Measurements from ENCODE around the gene LRRC4C.

LRRC4C gene

GRCh38 chr11:41254966-41255365 is 204.5 kb downstream of the LRRC4C start:
- TF ChIP-seq, protein P1, sequence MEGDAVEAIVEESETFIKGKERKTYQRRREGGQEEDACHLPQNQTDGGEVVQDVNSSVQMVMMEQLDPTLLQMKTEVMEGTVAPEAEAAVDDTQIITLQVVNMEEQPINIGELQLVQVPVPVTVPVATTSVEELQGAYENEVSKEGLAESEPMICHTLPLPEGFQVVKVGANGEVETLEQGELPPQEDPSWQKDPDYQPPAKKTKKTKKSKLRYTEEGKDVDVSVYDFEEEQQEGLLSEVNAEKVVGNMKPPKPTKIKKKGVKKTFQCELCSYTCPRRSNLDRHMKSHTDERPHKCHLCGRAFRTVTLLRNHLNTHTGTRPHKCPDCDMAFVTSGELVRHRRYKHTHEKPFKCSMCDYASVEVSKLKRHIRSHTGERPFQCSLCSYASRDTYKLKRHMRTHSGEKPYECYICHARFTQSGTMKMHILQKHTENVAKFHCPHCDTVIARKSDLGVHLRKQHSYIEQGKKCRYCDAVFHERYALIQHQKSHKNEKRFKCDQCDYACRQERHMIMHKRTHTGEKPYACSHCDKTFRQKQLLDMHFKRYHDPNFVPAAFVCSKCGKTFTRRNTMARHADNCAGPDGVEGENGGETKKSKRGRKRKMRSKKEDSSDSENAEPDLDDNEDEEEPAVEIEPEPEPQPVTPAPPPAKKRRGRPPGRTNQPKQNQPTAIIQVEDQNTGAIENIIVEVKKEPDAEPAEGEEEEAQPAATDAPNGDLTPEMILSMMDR (IDR thresholded peaks at IDR 0.05): no peak

GRCh38 chr11:41250408-41250935 is 209.0 kb downstream of the LRRC4C start:
- TF ChIP-seq, protein P1 (IDR thresholded peaks at IDR 0.05): no peak

- TF ChIP-seq, protein P1 (IDR thresholded peaks at IDR 0.05): no peak
These were observed 211.8 kb downstream of the LRRC4C start for GRCh38 chr11:41247621-41248020.

DNA sequence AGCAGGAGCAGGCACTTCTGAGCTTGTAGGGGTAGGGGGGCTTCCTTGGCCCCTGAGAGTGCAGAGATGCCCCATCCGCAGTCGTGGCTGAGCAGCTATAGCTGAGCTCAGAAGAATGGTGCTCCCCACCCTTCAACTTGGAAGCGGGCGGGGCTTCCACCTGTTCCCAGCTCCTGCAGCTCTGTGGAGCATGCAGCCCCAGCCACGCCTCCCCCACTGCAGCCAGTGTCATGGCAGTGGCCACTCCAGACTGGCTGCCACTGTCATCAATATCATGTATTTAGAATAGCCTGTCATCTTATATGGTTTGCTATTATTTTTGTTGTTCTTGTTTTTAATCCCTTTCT is 213.1 kb downstream of the LRRC4C start:
- TF ChIP-seq, protein P1 (IDR thresholded peaks at IDR 0.05): no peak

GRCh38 chr11:41245704-41246398 is 213.6 kb downstream of the LRRC4C start:
- TF ChIP-seq, protein P1 (IDR thresholded peaks at IDR 0.05): no peak

DNA sequence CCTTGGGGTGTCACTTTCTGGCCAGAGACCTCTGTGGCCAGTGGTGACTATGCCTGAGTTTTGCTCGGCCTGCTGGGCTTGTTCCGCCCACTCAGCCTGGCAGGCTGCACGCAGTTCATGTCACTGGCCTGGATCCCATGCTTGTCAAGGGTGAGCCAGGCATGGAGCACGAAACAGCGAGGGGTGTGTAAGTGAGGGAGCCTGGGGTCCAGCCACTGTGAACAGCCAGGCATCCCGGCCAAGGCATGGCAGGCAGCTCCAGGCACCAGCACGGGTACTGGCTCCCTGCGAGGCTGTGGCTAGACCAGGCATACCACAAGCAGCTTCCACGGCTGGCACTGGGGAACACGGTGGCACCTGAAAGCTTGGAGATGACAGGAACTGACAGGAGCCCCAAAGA is 214.3 kb downstream of the LRRC4C start:
- TF ChIP-seq, protein P1 (IDR thresholded peaks at IDR 0.05): no peak

DNA sequence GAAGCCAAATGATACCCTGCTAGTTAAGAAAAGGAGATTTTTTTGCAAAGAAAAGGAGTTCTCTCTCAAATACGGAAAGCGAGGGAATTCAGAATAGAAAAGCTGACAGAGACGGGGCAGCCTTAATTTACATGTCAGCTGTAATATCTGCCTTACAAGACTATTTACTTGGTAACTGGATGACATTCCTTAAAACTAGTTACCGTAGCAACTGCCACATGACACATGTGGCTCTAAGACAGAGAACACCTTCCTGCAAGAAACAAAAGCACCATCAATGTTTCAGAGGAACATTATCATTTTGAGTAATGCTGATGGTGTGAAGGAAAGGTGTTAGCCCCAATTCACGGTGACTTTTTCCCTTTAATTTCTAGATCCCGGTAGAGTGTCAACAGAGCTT is 222.1 kb downstream of the LRRC4C start:
- TF ChIP-seq, protein P1 (IDR thresholded peaks at IDR 0.05): no peak

DNA sequence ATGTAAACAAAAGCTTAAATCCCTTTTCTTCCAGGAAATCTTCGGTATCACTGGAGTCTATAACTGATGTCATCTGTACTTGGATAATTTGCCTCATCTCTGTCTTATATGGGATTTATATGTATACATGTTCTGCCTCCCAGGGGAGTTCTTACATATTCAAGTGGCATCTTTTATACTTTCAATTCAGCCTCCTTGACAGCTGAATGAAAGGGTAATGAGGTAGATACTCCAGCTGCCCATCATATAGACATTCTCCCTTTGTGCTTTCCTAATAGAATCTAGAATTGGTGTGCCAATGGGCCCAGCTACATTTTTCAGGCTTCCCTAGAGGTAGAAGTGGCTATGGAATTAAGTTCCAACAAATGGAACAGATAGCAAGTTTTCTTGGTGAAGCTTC is 223.8 kb downstream of the LRRC4C start:
- TF ChIP-seq, protein P1 (IDR thresholded peaks at IDR 0.05): no peak
